Muscle of back (tissue), 11 donors: ENCODE data around the gene CAT. TPM values are rescaled to one million over a fixed set of nuclear protein-coding genes. Genes with fewer than 3 reads are reported as not detected.

ENCODE experiments used
- DNase-seq, 3 donors: peaks; one replicate each; pipeline versions ENCODE4 v3.0.0 to v3.0.0-alpha.2; 2013
- polyA plus RNA-seq, 10 donors: library from polyadenylated mRNA; unstranded; fragments of 120-200 nt; gene quantifications; one replicate each; pipeline ENCODE4 v1.2.1, GENCODE V29; 2013; ENCODE audit not compliant: insufficient read length in 10 of 10

The CAT gene
- polyA plus RNA-seq, 10 donors: 53.2 to 93.6 (median 66.2) TPM

- no peak for DNase-seq
These were observed 82.5 kb downstream of the CAT start for GRCh38 chr11:34521265-34521664.

Other genes with a start within 250 kb of the CAT start
- 1 to 10 TPM; 4.1 to 8.5 (median 6.3) TPM for gene ABTB2, start 80.9 kb upstream of the CAT start, polyA plus RNA-seq
- 1 to 10 TPM in 2 of 10 donors, not detected in 8; 3.5 to 9.4 TPM for gene ELF5, start 74.9 kb downstream of the CAT start, polyA plus RNA-seq
- 1 to 10 TPM in 2 of 10 donors, under 1 TPM in 1, not detected in 7; 0.12 to 5.4 (median 4.5) TPM for gene EHF, start 182.2 kb downstream of the CAT start, polyA plus RNA-seq